ENCODE results near the gene GCLC.

GCLC gene

DNA sequence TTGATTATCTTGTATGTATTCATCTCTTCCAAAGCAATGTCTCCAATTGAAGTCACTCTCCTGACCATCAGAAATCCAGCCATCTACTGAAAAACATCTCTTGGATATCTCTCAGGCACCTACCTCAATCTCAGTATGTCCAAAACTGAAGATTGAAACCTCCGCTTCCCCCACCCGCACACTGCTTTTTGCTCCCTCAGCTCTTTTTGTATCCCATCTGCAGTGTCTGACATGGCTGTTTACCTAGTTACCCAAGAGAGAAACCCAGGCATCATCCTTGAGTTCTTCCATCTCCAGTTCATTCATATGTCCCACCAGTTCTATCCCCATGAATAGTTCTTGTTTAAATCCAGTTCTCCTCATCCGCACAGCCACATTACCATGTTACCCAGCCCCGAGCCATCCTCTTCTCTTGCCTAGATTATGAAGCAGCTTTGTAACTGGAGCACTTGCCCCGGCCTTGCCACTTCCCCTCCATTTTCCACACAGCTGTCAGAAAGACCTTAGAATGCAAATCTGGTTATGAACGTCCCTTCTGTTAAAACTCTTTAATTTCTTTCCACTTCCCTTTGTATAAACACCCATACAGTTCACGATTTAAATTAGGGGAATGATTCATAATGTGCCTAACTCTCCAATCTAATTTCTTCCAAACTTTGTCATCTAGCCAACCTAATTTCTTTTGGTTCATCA lies 40.5 kb upstream of the GCLC start:
- no peak overlapping the region for H3K27ac ChIP-seq
- TF ChIP-seq, protein P1, sequence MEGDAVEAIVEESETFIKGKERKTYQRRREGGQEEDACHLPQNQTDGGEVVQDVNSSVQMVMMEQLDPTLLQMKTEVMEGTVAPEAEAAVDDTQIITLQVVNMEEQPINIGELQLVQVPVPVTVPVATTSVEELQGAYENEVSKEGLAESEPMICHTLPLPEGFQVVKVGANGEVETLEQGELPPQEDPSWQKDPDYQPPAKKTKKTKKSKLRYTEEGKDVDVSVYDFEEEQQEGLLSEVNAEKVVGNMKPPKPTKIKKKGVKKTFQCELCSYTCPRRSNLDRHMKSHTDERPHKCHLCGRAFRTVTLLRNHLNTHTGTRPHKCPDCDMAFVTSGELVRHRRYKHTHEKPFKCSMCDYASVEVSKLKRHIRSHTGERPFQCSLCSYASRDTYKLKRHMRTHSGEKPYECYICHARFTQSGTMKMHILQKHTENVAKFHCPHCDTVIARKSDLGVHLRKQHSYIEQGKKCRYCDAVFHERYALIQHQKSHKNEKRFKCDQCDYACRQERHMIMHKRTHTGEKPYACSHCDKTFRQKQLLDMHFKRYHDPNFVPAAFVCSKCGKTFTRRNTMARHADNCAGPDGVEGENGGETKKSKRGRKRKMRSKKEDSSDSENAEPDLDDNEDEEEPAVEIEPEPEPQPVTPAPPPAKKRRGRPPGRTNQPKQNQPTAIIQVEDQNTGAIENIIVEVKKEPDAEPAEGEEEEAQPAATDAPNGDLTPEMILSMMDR (conservative IDR thresholded peaks at IDR 0.05) = no peak

DNA sequence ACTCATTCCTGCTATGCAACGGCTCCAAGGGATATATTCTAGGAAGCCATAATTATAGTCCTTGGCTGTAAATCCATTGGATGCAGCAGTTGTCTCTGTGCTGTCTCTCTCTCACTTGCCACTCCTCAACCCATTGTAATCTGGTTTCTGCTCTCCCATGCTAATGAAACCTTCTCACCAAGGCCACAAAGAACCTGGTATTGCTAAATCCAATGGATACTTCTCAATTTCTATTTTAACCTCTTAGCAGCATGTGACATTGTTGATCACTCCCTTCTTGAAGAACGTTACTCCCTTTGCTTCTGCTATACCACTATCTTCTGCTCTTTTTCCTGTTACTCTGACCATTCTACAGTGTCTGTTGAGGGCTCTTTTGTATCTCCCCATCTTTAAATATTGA lies 39.8 kb upstream of the GCLC start:
- no peak overlapping the region for H3K27ac ChIP-seq
- TF ChIP-seq, protein P1 (conservative IDR thresholded peaks at IDR 0.05) = no peak

DNA sequence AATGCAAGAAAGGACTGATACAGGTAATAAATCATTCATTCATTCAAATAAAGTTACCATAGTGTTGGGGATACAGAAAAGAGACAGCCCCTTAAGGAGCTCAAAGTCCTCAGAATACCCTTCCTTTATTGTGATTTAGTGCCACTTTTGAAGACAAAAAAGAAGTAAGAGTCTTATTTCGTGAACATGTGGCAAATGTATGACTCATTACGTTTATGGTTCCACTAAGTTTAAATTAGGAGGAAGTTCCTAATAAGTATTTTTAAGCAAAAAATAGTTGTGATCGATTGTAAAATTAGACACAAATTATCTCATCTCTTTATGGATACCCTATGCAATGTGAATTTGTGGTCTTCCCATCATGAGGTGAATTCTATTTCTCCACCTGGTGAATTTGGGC lies 38.5 kb upstream of the GCLC start:
- TF ChIP-seq, protein P1 (conservative IDR thresholded peaks at IDR 0.05) = no peak
- H3K27ac ChIP-seq = no peak overlapping the region

DNA sequence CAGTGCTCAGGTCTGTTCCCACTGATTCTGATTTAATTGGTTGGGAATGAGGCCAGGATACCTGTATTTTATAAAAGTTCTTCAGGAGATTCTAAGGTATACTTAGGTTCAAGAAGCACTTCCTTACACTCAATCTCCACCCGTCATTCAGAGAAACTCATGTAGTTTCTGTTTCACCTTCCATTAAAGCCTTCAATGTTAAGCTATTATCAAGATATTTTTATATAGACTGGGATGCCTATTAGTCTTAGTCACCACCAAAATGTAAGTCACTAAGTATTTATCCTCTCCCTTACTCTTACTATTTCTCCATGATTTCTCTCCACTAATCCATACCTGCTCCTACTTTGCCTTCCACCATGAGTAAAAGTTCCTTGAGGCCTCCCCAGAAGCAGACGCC lies 38.1 kb upstream of the GCLC start:
- H3K27ac ChIP-seq = no peak overlapping the region
- TF ChIP-seq, protein P1 (conservative IDR thresholded peaks at IDR 0.05) = no peak

DNA sequence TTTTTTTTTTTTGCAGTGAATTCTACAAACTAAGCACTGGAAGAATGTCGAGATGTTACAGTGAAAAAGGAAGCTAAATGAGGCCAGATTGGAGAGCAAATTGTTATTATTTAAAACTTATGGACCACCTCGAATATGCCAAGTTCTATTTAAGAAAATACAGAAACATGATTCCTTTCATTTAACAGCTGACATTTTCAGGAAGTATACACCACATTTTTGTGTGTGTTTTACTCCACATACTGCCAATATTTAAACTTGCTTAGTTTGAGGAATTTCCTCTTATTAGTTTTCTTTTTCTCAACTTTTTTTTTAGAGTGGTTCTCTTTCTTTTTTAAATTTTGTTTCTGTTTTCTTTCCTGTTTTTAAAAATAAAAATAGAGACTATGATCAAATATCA lies 37.0 kb upstream of the GCLC start:
- TF ChIP-seq, protein P1 (conservative IDR thresholded peaks at IDR 0.05) = no peak
- H3K27ac ChIP-seq = no peak overlapping the region

DNA sequence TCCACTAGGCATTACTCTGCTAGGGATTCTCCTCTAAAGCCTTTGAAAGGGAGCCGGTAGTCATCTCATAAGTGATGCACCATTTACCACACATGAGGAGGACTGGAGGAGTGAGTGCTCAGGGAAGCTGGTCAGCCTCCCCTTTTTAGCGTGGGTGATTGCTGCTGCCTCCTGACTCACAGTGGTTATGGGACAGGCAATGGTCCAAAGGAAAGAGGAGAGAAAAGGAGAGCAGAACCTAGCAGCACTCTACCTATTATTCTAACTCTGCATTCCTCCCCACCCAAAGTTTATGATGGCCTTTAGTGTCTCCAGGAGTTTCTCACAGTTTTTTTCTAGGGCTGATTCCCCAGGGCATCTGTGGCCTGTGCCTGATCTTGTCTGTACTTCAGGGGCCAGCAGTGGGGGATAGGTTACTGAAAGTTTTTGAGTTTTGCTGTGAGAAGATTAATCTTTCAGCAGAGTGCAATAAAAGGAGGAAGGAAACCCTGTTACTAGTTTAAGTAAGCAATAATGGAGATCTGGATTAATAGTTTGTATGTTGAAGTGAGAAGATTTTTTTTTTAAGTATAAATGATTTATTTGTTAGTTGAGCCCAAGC lies 36.4 kb upstream of the GCLC start:
- TF ChIP-seq, protein P1 (conservative IDR thresholded peaks at IDR 0.05) = no peak
- no peak overlapping the region for H3K27ac ChIP-seq

DNA sequence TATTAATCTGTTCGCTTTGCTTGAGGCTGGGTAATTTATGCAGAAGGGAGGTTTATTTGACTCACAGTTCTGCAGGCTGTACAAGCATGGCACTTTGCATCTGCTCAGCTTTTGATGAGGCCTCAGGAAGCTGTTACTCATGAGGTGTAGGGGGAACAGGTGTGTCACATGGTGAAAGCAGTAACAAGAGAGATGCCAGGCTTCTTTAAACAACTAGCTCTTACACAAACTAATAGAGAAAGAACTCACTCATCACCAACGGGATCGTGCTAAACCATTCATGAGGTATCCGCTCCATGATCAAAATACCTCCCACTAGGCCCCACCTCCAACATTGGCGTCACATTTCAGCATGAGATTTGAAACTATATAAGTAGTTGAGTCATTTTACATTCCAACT lies 34.4 kb upstream of the GCLC start:
- no peak overlapping the region for H3K27ac ChIP-seq
- TF ChIP-seq, protein P1 (conservative IDR thresholded peaks at IDR 0.05) = no peak
